Memory B cell (primary cell): ENCODE data around the gene BAHCC1.

Experiments
- ATAC-seq: fragments of 150-1000 bp; cut with Tn5 transposase; 2 replicates; pipeline ENCODE4 v1.10.0; 2021; ENCODE audit warnings: low read depth, mild to moderate bottlenecking, moderate library complexity
- DNase-seq, 2 donors: peaks; one replicate each; pipeline ENCODE4 v3.0.0; 2022; ENCODE audit warnings: low spot score in 2 of 2
- H3K27ac Mint-ChIP-seq: one replicate; pipeline ENCODE4 v1.8.0; 2022; ENCODE audit warnings: mild to moderate bottlenecking, moderate library complexity, mixed read lengths
- H3K27me3 Mint-ChIP-seq: one replicate; pipeline ENCODE4 v1.8.0; 2022; ENCODE audit warnings: mixed read lengths
- H3K36me3 Mint-ChIP-seq: one replicate; pipeline ENCODE4 v1.8.0; 2022; ENCODE audit warnings: mild to moderate bottlenecking, mixed read lengths
- H3K4me1 Mint-ChIP-seq: one replicate; pipeline ENCODE4 v1.8.0; 2022; ENCODE audit warnings: mixed read lengths
- H3K4me3 Mint-ChIP-seq: one replicate; pipeline ENCODE4 v1.8.0; 2022; ENCODE audit warnings: mild to moderate bottlenecking, moderate library complexity, mixed read lengths
- H3K9me3 Mint-ChIP-seq: one replicate; pipeline ENCODE4 v1.8.0; 2022; ENCODE audit warnings: mixed read lengths

Gene BAHCC1

GRCh38 chr17:81447331-81447933 is 52.2 kb downstream of the BAHCC1 start:
- H3K9me3 Mint-ChIP-seq = no peaks in the 10 kb centered on the region
- no peaks in the 10 kb centered on the region for H3K36me3 Mint-ChIP-seq
- H3K4me3 Mint-ChIP-seq = no peak overlapping the region
- H3K27me3 Mint-ChIP-seq = peaks cover 4% of the 10 kb centered on the region
- no peak for DNase-seq
- no peak for ATAC-seq
- no peaks in the 10 kb centered on the region for H3K4me1 Mint-ChIP-seq
- no peak overlapping the region for H3K27ac Mint-ChIP-seq

GRCh38 chr17:81448442-81448841 is 53.2 kb downstream of the BAHCC1 start:
- H3K9me3 Mint-ChIP-seq = no peaks in the 10 kb centered on the region
- H3K4me3 Mint-ChIP-seq = no peak overlapping the region
- DNase-seq = no peak
- peaks cover 8% of the 10 kb centered on the region for H3K27me3 Mint-ChIP-seq
- H3K36me3 Mint-ChIP-seq = no peaks in the 10 kb centered on the region
- H3K4me1 Mint-ChIP-seq = peaks cover 3% of the 10 kb centered on the region
- H3K27ac Mint-ChIP-seq = no peak overlapping the region
- no peak for ATAC-seq

GRCh38 chr17:81448950-81449349 is 53.7 kb downstream of the BAHCC1 start:
- no peak overlapping the region for H3K27ac Mint-ChIP-seq

GRCh38 chr17:81449351-81449750 is 54.1 kb downstream of the BAHCC1 start:
- Mint-ChIP-seq H3K36me3 (no peaks in the 10 kb centered on the region), H3K27ac (no peak overlapping the region), H3K9me3 (no peaks in the 10 kb centered on the region), H3K4me1 (peaks cover 7% of the 10 kb centered on the region), H3K4me3 (no peak overlapping the region), H3K27me3 (peaks cover 8% of the 10 kb centered on the region)
- DNase-seq (no peak), ATAC-seq (no peak)

More at GRCh38 chr17:81448950-81449349, 53.7 kb downstream of the BAHCC1 start:
- no peak overlapping the region for H3K4me3 Mint-ChIP-seq
- ATAC-seq (no peak), DNase-seq (no peak)
- H3K27me3 Mint-ChIP-seq = peaks cover 8% of the 10 kb centered on the region
- no peaks in the 10 kb centered on the region for H3K9me3 Mint-ChIP-seq
- H3K36me3 Mint-ChIP-seq = no peaks in the 10 kb centered on the region
- H3K4me1 Mint-ChIP-seq = peaks cover 5% of the 10 kb centered on the region

- H3K27ac Mint-ChIP-seq = no peak overlapping the region
- DNase-seq (no peak), ATAC-seq (no peak)
- no peak overlapping the region for H3K4me3 Mint-ChIP-seq
- H3K36me3 Mint-ChIP-seq = no peaks in the 10 kb centered on the region
- peaks cover 7% of the 10 kb centered on the region for H3K4me1 Mint-ChIP-seq
- H3K9me3 Mint-ChIP-seq = no peaks in the 10 kb centered on the region
- H3K27me3 Mint-ChIP-seq = peaks cover 11% of the 10 kb centered on the region
These were observed 56.6 kb downstream of the BAHCC1 start for GRCh38 chr17:81451823-81452222.

- no peaks in the 10 kb centered on the region for H3K36me3 Mint-ChIP-seq
- DNase-seq (no peak), ATAC-seq (no peak)
- H3K4me1 Mint-ChIP-seq = peaks cover 7% of the 10 kb centered on the region
- H3K4me3 Mint-ChIP-seq = no peak overlapping the region
- H3K9me3 Mint-ChIP-seq = no peaks in the 10 kb centered on the region
- H3K27ac Mint-ChIP-seq = no peak overlapping the region
- H3K27me3 Mint-ChIP-seq = peaks cover 13% of the 10 kb centered on the region
These were observed 57.3 kb downstream of the BAHCC1 start for GRCh38 chr17:81452551-81452950.

GRCh38 chr17:81453076-81453475 is 57.8 kb downstream of the BAHCC1 start:
- Mint-ChIP-seq H3K9me3 (no peaks in the 10 kb centered on the region), H3K36me3 (no peaks in the 10 kb centered on the region), H3K27ac (no peak overlapping the region), H3K4me1 (peaks cover 7% of the 10 kb centered on the region), H3K4me3 (no peak overlapping the region), H3K27me3 (peaks cover 13% of the 10 kb centered on the region)
- ATAC-seq (no peak), DNase-seq (no peak)

GRCh38 chr17:81453712-81454111 is 58.5 kb downstream of the BAHCC1 start:
- Mint-ChIP-seq H3K36me3 (no peaks in the 10 kb centered on the region), H3K27me3 (peaks cover 14% of the 10 kb centered on the region), H3K4me1 (peaks cover 7% of the 10 kb centered on the region), H3K27ac (no peak overlapping the region), H3K9me3 (no peaks in the 10 kb centered on the region), H3K4me3 (no peak overlapping the region)
- DNase-seq (no peak), ATAC-seq (peak; percentile 41)

GRCh38 chr17:81454473-81454872 is 59.2 kb downstream of the BAHCC1 start:
- peak; percentile 53 for ATAC-seq
- DNase-seq = no peak
- H3K36me3 Mint-ChIP-seq = no peaks in the 10 kb centered on the region
- peaks cover 7% of the 10 kb centered on the region for H3K4me1 Mint-ChIP-seq
- H3K4me3 Mint-ChIP-seq = no peak overlapping the region
- H3K27ac Mint-ChIP-seq = no peak overlapping the region
- no peaks in the 10 kb centered on the region for H3K9me3 Mint-ChIP-seq
- H3K27me3 Mint-ChIP-seq = peaks cover 15% of the 10 kb centered on the region

- H3K4me3 Mint-ChIP-seq = no peak overlapping the region
- DNase-seq = no peak
- H3K27me3 Mint-ChIP-seq = peaks cover 15% of the 10 kb centered on the region
- H3K36me3 Mint-ChIP-seq = no peaks in the 10 kb centered on the region
- H3K27ac Mint-ChIP-seq = no peak overlapping the region
- no peaks in the 10 kb centered on the region for H3K9me3 Mint-ChIP-seq
- no peak for ATAC-seq
- peaks cover 7% of the 10 kb centered on the region for H3K4me1 Mint-ChIP-seq
These were observed 60.1 kb downstream of the BAHCC1 start for GRCh38 chr17:81455387-81455786.

GRCh38 chr17:81456091-81456490 is 60.8 kb downstream of the BAHCC1 start:
- Mint-ChIP-seq H3K36me3 (no peaks in the 10 kb centered on the region), H3K27me3 (peaks cover 15% of the 10 kb centered on the region), H3K27ac (no peak overlapping the region), H3K9me3 (no peaks in the 10 kb centered on the region), H3K4me1 (peaks cover 7% of the 10 kb centered on the region), H3K4me3 (no peak overlapping the region)
- ATAC-seq (no peak), DNase-seq (no peak)

GRCh38 chr17:81456798-81457197 is 61.5 kb downstream of the BAHCC1 start:
- Mint-ChIP-seq H3K27ac (no peak overlapping the region), H3K4me1 (peaks cover 7% of the 10 kb centered on the region), H3K27me3 (peaks cover 15% of the 10 kb centered on the region), H3K9me3 (no peaks in the 10 kb centered on the region), H3K4me3 (no peak overlapping the region), H3K36me3 (no peaks in the 10 kb centered on the region)
- no peak for ATAC-seq
- no peak for DNase-seq

- DNase-seq (no peak), ATAC-seq (no peak)
- peaks cover 7% of the 10 kb centered on the region for H3K4me1 Mint-ChIP-seq
- no peak overlapping the region for H3K4me3 Mint-ChIP-seq
- H3K36me3 Mint-ChIP-seq = no peaks in the 10 kb centered on the region
- no peaks in the 10 kb centered on the region for H3K9me3 Mint-ChIP-seq
- H3K27me3 Mint-ChIP-seq = peaks cover 13% of the 10 kb centered on the region
- H3K27ac Mint-ChIP-seq = peak overlapping the region; percentile 58
These were observed 62.1 kb downstream of the BAHCC1 start for GRCh38 chr17:81457401-81457800.

- no peak overlapping the region for H3K4me3 Mint-ChIP-seq
- no peak overlapping the region for H3K27ac Mint-ChIP-seq
- H3K4me1 Mint-ChIP-seq = peaks cover 7% of the 10 kb centered on the region
- H3K9me3 Mint-ChIP-seq = no peaks in the 10 kb centered on the region
- no peak for ATAC-seq
- DNase-seq = no peak
- no peaks in the 10 kb centered on the region for H3K36me3 Mint-ChIP-seq
- H3K27me3 Mint-ChIP-seq = peaks cover 13% of the 10 kb centered on the region
These were observed 62.8 kb downstream of the BAHCC1 start for GRCh38 chr17:81457917-81458555.

GRCh38 chr17:81458628-81459027 is 63.4 kb downstream of the BAHCC1 start:
- H3K36me3 Mint-ChIP-seq = no peaks in the 10 kb centered on the region
- DNase-seq = no peak
- H3K27ac Mint-ChIP-seq = no peak overlapping the region
- H3K27me3 Mint-ChIP-seq = peaks cover 9% of the 10 kb centered on the region
- H3K9me3 Mint-ChIP-seq = no peaks in the 10 kb centered on the region
- ATAC-seq = no peak
- H3K4me3 Mint-ChIP-seq = no peak overlapping the region
- H3K4me1 Mint-ChIP-seq = peaks cover 3% of the 10 kb centered on the region
